ENCODE data around the gene GAB3.

DNA sequence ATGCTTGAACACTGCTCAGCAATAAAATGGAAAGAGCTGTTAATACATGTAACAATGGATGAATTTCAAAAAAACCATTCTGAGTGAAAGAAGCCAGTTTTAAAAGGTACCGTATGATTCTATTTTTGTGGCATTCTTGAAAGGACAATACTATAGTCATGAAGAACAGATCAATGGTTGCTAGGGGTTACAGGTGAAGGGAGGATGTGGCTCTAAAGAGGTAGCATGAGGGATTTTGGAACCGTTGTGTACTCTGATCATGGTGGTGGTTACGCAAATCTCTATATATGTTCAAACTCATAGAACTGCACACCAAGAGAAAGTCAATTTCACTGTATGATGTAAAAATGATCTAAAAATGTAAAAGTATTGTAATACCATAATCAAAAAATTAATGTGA lies 57.5 kb downstream of the GAB3 start:
- TF ChIP-seq POLR2AphosphoS5 (IDR thresholded peaks at IDR 0.05; ENCODE audit: borderline replicate concordance, low read depth, low read length) (no peak), EZH2 (IDR thresholded peaks at IDR 0.05) (no peak), FOXP2 (optimal IDR thresholded peaks at IDR 0.05; ENCODE audit: control extremely low read depth, extremely low read length, insufficient read depth) (no peak)
